ENCODE measurements around the gene MTMR2.
A peak's percentile ranks its signal among the peaks of the same experiment; 100 is the strongest.

MTMR2 gene

DNA sequence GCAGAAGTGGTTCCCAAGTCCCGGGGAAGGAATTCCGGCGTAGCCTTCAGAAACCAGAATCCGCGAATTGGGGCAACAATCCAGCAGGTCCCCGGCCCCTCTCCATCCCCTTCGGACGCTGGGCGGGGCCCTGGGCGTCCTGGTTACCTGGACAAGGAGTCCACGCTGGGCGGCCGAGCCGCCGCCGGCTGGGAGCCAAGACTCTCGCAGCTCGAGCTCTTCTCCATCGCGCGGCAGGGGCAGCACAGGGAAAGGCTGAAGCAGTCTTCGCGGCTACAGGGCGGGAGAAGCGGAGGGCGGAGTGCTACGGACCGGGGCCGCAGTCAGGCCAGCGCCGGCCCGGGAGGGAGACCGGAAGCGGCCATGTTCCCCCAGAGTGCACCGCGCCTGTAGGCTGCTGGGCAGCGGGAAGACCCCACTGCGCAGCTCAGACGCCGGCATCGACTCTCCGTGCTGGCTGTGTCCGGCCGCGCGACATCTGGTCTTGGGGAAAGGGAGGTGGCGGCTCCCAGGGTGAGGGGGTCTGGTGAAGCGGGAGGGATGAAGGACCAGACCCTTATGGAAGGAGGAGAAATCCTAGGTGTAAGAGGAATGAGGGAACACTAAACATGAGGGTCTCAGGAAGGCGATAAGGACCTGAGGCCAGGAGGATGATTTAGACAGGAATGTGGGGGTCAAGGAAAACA is at the start of gene MTMR2:
MTMR2 (minus strand) TSS at position 380 of the 686 bp plus-strand sequence; CDS start at position 227, 153 bp downstream.
- peak; percentile 76 to 79 for DNase-seq

DNA sequence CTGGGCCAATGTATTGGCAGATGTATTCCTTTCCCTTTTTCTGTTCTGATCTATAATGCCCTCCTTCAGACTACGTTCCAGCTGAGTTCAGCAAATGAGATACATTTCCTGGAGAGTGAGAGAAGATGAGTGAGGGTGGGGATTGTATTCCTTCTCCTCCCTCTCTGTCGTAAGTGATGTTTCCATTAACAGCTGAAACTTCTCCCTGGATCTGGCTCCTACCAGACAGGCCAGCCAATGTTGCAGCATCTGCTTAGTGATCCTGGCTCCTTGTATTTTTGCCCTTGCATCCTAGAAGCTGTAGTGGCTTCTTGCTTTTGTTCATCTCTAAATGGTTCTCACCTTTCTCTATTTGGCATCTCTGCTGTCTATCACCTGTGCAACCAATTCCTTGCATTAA is 48.2 kb upstream of the MTMR2 start:
- no peak for DNase-seq

GRCh38 chr11:95968585-95968984 is 44.7 kb upstream of the MTMR2 start:
- no peak for DNase-seq

DNA sequence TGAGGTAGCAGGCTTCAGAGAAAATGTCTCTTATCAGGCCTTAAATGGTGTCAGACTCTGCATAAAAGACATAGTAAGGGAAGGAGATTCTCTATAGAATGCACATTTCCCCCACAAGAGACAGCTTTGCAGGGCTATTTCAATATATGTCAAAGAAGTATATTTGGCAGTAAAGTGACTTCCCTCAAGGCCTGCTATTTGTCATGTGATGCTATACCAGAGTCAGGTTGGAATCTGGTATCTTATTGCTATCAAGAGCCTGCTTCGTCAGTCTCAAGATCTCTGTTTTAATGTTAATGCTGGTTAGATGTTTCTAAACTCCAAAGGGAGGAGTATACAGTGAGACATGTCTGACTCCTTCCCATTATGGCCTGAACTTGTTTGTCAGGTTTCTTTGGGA is 40.4 kb upstream of the MTMR2 start:
- DNase-seq = no peak

DNA sequence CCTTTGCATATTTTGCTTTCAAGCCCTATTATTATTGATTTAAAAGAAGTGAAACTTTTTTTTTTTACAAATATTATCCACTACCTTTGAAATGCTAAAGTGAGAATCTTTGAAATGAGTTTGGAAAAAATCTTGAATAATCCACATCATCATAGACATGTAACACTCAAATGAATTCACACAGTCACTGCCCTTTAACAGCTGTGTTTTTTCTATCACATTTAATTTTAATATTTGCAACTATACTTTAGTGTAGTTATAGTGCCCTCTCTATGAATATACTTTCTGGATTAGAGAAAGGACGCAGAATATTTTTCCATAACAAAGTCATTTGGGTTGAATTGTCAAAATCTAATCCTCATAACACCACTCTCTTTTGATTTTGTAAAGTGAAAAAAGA is 37.9 kb upstream of the MTMR2 start:
- DNase-seq = no peak

DNA sequence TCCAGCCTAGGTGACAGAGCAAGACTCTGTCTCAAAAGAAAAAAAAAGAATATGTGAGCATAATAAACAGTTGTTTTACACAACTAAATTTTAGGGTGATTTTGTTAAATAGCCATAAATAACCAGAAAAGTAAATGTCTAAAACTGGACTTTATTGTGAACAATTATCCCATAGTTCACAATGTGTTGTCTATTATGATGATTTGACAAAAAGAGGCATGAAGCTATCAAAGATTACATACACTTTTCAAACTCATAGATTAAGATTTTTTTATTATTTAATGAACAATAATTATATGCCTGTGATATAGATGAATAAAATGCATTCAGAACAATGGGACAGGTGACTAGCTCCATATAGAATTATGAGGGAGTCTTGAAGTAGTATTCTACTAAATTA is 27.0 kb upstream of the MTMR2 start:
- DNase-seq = no peak

DNA sequence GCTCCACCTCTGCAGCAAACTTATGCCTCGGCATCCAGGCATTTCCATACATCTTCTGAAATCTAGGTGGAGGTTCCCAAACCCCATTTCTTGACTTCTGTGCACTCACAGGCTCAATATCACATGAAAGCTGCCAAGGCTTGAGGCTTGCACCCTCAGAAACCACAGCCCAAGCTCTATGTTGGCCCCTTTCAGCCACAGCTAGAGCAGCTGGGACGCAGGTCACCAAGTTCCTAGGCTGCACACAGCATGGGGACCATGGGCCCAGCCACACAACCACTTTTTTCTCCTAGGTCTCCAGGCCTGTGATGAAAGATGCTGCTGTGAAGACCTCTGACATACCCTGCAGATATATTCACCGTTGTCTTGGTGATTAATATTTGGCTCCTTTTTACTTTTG is 24.7 kb upstream of the MTMR2 start:
- DNase-seq = no peak

GRCh38 chr11:95944623-95945022 is 20.7 kb upstream of the MTMR2 start:
- DNase-seq = no peak

DNA sequence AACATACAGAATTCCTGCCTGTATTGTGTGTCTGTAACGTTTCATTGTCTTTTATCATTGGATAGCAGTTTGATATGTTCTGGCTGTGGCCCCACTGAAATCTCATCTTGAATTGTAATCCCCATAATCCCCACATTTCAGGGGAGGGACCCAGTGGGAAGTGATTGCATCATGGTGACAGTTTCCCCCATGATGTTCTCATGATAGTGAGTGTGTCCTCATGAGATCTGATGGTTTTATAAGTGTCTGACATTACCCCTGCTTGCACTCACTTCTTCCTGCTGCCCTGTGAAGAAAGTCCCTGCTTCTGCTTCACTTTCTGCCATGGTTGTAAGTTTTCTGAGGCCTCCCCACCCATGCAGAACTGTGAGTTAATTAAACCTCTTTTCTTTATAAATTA is 19.6 kb upstream of the MTMR2 start:
- no peak for DNase-seq

GRCh38 chr11:95939091-95939490 is 15.2 kb upstream of the MTMR2 start:
- DNase-seq = no peak

- no peak for DNase-seq
Measured at GRCh38 chr11:95937358-95937757, 13.5 kb upstream of the MTMR2 start.

DNA sequence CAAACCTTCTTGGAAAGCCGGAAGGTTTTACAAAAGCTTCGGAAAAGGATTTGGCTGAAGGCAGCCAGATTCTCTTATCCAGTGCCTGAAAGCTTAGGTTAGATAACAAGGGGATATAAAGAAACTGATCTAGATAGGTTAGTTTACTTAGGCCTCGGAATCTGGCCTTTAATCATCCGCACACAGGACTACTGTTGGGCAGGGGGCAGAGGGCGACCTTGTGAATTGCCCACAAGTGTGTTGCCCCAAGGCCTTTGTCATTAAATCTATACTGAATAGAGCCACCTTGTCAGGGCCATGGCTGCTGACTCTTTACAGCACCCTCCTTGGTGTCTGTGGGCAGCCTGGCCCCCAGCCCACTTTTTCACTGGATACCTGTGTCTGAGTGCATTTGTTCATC is 9.7 kb upstream of the MTMR2 start:
- DNase-seq = no peak

DNA sequence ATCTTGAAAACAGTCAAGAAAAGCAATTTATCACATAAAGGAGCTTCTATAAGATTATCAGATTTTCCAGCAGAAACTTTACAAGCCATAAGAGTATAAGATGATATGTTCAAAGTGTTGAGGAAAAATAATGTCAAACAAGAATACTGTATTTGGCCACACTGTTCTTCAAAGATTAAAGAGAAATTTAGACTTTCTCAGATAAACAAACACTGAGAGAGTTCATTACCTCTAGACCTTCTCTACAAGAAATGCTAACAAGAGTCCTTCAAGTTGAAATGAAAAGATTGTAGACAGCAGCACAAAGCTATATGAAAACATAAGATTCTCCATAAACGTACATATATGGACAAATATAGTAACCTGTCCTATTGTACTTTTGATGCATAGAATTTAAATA is 8.0 kb upstream of the MTMR2 start:
- no peak for DNase-seq

DNA sequence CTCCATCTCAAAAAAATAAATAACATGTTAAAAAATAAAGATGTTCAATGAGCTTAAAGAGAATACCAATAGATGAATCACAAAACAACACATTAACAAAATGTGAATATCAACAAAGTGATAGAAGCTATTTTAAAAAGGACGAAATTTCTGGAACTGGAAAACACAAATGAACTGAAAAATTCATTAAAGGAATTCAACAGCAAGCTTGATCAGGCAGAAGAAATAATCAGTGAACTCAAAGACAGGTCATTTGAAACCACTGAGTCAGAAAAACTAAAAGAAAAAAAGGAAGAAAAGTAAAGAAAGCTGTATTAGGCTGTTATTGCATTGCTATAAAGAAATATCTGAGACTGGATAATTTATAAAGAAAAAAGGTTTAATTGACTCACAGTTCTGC is 7.0 kb upstream of the MTMR2 start:
- DNase-seq = no peak

DNA sequence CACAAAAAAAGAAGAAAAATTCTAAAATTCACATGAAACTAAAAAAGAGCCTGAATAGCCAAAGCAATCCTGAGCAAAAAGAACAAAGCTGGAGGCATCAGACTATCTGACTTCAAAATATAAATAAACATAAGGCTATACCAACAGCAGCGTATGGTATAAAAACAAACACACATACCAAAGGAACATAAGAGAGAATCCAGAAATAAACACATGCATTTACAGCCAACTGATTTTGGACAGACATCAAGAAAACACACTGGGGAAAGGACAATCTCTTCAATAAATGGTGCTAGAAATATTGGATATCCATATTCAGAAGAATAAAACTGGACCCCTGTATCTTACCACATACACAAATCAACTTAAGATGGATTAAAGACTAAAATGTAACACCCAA is 2.8 kb upstream of the MTMR2 start:
- DNase-seq = no peak

DNA sequence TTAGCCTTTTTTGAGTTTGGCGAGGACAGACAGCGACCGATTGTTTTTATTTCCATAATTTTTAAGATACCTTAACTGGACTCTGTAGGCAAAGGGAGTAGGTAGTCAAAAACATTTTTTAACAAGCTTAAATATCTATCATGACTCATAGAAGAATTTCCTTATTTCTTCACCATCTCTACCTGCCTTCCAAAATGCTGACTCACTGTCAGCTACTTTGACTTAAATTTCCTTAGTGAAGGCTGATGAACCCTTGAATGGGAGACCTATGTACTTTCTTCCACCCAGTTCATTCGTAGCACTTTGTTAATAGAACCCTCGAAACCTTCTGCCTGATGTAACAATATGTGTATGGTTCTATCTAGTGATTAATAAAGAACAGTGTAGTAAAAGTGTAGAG is 1.1 kb upstream of the MTMR2 start:
- DNase-seq = no peak

DNA sequence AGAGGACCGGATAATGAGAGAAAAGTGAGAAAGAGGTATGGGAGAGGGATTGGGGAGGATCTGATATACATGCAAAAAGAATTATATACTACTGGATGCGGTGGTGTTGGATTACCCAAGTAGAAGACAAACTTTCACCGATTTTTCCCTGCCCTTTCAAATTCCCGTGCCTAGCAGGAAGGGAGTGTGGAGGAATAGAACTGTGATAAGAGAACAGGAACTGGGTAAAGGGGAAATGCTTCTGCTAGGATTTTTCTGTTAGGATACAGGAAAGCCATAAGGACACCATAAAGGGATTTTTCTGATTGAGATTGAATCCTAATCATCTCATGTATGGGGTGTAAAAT is 480 bp upstream of the MTMR2 start:
- DNase-seq = no peak

DNA sequence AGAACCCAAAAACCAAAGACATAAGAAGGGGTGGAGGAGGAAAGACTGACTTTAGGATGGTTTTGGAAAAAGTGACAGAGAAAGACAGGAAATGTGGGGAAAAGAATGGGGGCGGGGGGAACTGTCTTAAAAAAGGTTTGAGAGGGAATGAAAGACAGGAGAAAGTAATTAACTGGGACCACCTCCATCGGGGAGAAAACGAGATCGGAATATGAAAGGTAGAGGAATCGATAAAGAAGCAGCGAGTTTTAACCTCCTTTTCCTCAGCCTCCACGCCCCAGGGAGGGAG is 524 bp downstream of the MTMR2 start:
- no peak for DNase-seq

DNA sequence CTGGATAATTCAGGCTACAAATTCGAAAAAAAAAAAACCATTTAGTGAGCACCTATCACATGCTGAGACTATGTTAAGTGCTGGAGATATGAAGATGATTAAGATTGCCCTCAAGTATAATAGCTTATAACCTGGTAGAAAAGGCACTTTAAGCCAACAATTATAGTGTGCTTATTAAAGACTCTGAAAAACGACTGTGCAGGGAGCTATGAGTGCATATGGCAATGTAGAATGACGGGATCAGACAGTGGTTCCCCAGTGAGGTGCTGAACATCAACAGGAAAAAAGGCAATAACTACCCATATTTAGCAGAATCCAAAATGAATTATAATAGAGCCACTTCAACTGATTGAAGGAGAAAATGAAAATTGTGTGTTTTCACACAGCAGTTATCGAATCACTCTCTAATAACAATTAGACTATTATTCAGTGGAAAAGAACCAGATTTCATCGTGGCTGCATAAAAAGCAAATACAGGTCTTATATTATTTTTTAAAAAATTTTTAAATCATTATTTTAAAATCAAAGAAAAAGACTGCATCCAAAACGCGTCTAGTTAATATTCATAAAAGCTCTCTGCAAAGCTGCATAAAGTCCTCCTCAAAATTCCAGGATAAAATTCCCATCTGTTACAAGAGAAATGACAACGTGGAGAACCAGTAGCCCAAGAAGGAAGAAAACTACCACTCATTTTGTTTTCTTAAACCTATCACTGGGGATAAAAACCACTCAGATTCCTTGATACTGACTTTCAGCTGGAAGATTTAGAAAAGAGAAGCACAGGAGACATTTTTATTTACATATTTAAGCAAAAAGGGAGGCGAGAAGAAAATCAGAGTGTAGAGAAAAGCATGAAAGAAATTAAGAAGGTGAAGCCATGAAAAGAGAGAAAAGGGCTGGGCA is 1.1 kb downstream of the MTMR2 start:
- DNase-seq = no peak

- DNase-seq = no peak
Measured at GRCh38 chr11:95922099-95922498, 1.8 kb downstream of the MTMR2 start.

DNA sequence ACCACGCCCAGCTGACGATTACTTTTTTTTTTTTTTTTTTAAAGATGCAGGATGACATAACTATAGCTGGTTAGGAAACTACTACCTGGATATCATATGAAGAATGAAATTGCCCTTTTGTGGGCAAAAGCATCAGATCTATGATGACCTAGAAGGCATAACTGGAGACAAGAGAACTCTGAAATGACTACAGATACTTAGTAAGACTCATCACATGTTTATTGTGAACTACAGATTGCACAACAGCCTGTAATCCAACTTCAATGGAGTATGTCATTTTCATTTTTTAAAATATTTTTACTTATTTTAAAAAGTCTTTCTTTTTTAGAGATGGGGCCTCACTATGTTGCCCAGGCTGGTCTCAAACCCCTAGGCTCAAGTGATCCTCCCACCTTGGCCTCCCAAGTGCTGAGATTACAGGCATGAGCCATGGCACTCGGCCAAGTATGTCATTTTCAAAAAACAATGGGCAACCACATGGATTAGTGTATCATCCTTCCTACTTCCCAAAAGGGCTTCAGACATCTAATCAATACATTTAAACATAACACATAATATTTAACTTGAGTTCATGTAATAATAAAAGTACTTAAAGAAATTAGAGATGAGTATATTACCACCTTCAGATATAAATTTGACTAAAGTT is 3.3 kb downstream of the MTMR2 start:
- DNase-seq = no peak

DNA sequence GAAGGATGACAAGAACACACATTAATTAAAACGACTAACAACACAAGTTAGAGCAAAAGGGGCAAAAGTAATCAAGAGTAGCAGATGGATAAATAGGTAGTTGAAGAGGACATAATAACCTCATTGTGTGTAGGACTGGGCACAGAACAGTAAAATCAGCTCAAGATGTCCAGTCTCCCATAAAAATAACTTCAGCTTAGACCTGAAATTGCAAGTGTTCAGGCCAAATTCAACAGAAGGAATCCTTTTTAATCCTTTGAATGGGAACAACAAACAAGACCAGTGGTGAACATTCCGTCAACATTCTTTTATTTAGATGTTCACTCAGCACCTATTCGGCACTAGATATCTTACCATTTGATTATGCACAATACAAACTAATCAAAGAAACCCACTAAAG is 4.4 kb downstream of the MTMR2 start:
- DNase-seq = no peak

- no peak for DNase-seq
Measured at GRCh38 chr11:95918720-95919119, 5.2 kb downstream of the MTMR2 start.

- DNase-seq = no peak
Measured at GRCh38 chr11:95918056-95918455, 5.9 kb downstream of the MTMR2 start.

Measured in hippocampal formation (tissue), 2 donors.